Endothelial cell (in vitro differentiated cells): ENCODE data around the gene CABLES1. TPM values are rescaled to one million over a fixed set of nuclear protein-coding genes. Genes with fewer than 3 reads are reported as not detected.
A peak's percentile ranks its signal among the peaks of the same experiment; 100 is the strongest.

Experiments
- DNase-seq: peaks from one replicate; pipeline ENCODE4 v3.0.0; 2021; ENCODE audit warnings: low spot score
- H3K27ac Mint-ChIP-seq: one replicate; pipeline ENCODE4 v1.8.0; 2021; ENCODE audit warnings: mixed read lengths, inconsistent platforms; ENCODE audit not compliant: unreplicated experiment
- H3K27me3 Mint-ChIP-seq: one replicate; pipeline ENCODE4 v1.8.0; 2021; ENCODE audit warnings: mild to moderate bottlenecking, moderate library complexity, mixed read lengths, inconsistent platforms; ENCODE audit not compliant: unreplicated experiment
- H3K36me3 Mint-ChIP-seq: one replicate; pipeline ENCODE4 v1.8.0; 2021; ENCODE audit warnings: mild to moderate bottlenecking, low read depth, mixed read lengths, inconsistent platforms; ENCODE audit not compliant: unreplicated experiment
- H3K4me1 Mint-ChIP-seq: one replicate; pipeline ENCODE4 v1.8.0; 2021; ENCODE audit warnings: mild to moderate bottlenecking, mixed read lengths, inconsistent platforms; ENCODE audit not compliant: unreplicated experiment
- H3K4me3 Mint-ChIP-seq: one replicate; pipeline ENCODE4 v1.8.0; 2021; ENCODE audit warnings: mild to moderate bottlenecking, mixed read lengths, inconsistent platforms; ENCODE audit not compliant: unreplicated experiment
- H3K9me3 Mint-ChIP-seq: one replicate; pipeline ENCODE4 v1.8.0; 2021; ENCODE audit warnings: mixed read lengths, inconsistent platforms; ENCODE audit not compliant: unreplicated experiment
- total RNA-seq: library from RNA; stranded (reverse); fragmentation: NEBNext Ultra II Directional; extraction: Animal tissue kit (Norgen Biotek cat#: 25700); gene quantifications from one replicate; pipeline ENCODE4 v1.2.1, GENCODE V29; 2021; ENCODE audit not compliant: unreplicated experiment
- TF ChIP-seq, protein P1 (sequence below): fragments of 200-600 bp; sonication (generic); IDR thresholded peaks from one replicate; pipeline ENCODE4 v1.5.0; 2021; ENCODE audit warnings: antibody characterized with exemption; ENCODE audit not compliant: unreplicated experiment

Gene CABLES1
- total RNA-seq, 1 donor from 2014 or later: 24.9 TPM

DNA sequence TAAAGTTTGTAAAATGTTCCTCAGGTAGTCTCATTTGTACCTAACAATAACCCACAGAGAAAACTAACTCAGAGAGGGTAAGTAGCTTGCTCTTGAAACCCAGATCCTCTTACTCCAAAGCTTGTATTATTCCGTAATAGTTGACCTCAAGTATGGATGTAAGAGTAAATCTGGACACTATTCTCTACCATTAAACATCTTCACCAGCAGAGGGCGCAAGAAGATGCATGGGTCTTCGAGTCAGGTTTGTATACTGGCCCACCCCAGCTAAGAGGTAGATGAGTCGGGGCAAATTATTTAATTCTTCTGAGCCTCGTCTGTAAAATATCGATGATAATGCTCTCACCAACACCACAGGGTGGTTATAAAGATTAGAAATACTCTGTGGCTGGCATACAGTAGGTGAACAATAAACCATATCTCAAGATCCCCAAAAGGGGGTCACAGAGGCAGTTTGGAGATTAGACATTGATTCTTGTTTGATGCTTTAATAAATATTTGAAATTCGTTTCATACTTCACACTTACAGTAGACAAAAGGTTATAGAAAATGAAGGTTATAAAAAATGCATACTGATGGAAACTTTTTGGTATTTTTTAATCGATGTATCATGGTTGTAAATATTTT is 3.5 kb upstream of the CABLES1 start:
- peaks cover 2% of the 10 kb centered on the region for H3K27me3 Mint-ChIP-seq
- H3K27ac Mint-ChIP-seq: no peak overlapping the region

DNA sequence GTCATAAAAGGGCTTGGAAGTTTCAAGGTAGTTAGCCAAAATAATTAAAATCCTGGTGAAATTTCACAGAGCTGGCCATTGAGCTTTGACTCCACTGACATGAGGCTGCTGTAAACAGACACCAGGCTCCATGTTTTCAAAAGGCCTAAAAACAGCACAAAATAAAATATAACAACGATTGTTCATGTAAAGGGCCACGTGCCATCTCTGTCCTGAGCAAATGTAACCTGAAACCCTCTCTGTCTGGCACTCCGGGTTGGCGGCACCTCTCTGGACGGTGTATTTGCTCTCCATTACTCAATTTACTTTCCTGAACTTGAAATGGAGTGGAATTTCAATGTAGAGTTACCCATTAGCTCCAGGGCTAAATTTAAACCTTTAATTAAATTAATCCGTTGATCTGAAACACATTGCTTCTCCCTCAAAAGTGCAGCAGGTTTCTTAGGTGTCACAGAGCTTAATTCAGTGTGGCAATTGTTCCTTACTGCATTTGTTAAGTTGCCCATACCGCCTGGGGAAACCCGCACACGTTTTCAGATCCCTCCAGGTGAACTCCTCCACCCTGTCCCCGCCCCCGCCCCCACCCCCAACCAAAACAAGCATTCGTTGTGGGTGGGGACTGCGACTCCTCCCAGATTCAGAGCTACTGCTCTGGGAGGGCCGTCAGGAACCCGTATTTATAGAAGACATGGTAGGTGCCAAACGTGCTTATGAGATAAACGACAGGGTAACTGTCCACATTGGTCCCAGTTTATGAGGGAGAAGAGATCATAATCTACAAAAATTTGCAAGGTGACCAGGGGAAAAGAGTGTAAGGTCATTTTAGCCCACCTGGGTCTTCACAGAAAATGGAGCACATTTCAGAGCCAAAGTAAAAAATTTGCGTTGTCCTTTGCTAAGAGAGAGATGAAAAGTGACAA is 1.2 kb upstream of the CABLES1 start:
- DNase-seq: no peak
- TF ChIP-seq, protein P1, sequence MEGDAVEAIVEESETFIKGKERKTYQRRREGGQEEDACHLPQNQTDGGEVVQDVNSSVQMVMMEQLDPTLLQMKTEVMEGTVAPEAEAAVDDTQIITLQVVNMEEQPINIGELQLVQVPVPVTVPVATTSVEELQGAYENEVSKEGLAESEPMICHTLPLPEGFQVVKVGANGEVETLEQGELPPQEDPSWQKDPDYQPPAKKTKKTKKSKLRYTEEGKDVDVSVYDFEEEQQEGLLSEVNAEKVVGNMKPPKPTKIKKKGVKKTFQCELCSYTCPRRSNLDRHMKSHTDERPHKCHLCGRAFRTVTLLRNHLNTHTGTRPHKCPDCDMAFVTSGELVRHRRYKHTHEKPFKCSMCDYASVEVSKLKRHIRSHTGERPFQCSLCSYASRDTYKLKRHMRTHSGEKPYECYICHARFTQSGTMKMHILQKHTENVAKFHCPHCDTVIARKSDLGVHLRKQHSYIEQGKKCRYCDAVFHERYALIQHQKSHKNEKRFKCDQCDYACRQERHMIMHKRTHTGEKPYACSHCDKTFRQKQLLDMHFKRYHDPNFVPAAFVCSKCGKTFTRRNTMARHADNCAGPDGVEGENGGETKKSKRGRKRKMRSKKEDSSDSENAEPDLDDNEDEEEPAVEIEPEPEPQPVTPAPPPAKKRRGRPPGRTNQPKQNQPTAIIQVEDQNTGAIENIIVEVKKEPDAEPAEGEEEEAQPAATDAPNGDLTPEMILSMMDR: no peak
- H3K9me3 Mint-ChIP-seq: no peaks in the 10 kb centered on the region
- peaks cover 4% of the 10 kb centered on the region for H3K36me3 Mint-ChIP-seq
- H3K4me1 Mint-ChIP-seq: peaks cover 40% of the 10 kb centered on the region
- peak overlapping the region; percentile 42 for H3K27ac Mint-ChIP-seq
- H3K4me3 Mint-ChIP-seq: peak overlapping the region; percentile 87
- peaks cover 7% of the 10 kb centered on the region for H3K27me3 Mint-ChIP-seq

More for the DNA sequence above, 3.5 kb upstream of the CABLES1 start:
- no peaks in the 10 kb centered on the region for H3K36me3 Mint-ChIP-seq
- no peaks in the 10 kb centered on the region for H3K9me3 Mint-ChIP-seq
- TF ChIP-seq, protein P1: peak; percentile 95
- no peak overlapping the region for H3K4me3 Mint-ChIP-seq
- H3K4me1 Mint-ChIP-seq: peaks cover 18% of the 10 kb centered on the region
- peak; percentile 73 for DNase-seq

DNA sequence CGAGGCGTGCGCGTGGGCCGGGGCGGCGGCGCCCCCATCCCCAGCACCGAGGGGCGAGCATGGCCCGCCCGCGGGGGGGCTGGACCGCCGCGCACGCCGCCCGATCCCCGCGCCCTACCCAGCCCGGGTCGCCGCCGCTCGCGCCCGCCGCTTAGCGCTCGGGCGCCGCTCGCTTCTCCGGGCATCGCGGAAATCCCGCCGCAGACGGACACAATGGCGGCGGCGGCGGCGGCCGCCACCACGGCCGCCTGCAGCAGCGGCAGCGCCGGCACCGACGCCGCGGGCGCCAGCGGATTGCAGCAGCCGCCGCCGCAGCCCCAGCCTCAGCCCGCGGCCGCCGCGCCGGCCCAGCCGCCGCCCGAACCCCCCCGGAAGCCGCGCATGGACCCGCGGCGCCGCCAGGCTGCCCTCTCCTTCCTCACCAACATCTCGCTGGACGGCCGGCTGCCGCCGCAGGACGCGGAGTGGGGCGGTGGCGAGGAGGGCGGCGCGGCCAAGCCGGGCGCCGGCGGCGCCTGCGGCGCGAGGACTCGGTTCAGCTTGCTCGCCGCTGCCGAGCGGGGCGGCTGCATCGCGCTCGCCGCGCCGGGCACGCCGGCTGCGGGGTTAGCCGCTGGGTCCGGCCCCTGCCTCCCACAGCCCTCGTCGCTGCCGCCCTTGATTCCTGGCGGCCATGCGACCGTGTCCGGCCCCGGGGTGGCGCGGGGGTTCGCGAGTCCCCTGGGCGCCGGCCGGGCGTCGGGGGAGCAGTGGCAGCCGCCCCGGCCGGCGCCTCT is 453 bp downstream of the CABLES1 start:
- Mint-ChIP-seq H3K4me1 (peaks cover 36% of the 10 kb centered on the region), H3K9me3 (no peaks in the 10 kb centered on the region), H3K4me3 (no peak overlapping the region), H3K36me3 (peaks cover 6% of the 10 kb centered on the region), H3K27ac (no peak overlapping the region), H3K27me3 (peaks cover 7% of the 10 kb centered on the region)
- TF ChIP-seq, protein P1: no peak
- DNase-seq: peak; percentile 57

DNA sequence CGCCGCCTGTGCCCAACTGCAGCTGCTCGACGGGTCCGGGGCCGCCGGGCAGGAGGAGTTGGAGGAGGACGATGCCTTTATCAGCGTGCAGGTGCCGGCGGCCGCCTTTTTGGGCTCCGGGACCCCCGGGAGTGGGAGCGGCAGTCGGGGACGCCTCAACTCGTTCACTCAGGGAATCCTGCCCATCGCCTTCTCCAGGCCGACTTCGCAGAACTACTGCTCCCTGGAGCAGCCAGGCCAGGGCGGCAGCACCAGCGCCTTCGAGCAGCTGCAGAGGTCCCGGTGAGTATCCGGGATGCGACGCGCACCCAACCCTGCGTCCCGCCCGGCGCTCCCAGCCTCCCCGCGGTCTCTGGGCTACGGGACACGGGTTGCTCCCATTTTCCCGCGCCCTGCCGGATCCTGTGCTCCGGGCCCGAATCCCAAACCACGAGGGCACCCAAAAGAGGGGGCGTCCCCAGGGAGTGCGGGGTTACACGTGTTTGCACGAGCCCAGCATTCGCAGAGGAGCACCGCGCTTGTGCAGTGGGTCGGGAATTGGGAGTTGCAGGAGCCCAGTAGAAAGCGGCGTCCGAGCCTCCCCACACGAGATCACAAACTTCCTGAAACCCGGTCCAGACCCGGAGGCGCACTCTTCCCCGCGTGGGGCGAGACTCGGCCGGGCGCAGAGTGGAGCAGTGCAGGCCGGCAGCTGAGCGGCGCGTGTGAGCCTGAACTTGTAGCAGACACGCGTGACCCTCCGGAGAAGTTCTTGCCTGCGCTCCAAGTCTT is 1.2 kb downstream of the CABLES1 start:
- H3K27ac Mint-ChIP-seq: peak overlapping the region; percentile 64
- peak overlapping the region; percentile 95 for H3K4me3 Mint-ChIP-seq
- peaks cover 37% of the 10 kb centered on the region for H3K4me1 Mint-ChIP-seq
- TF ChIP-seq, protein P1: no peak
- no peaks in the 10 kb centered on the region for H3K9me3 Mint-ChIP-seq
- H3K36me3 Mint-ChIP-seq: peaks cover 6% of the 10 kb centered on the region
- peaks cover 7% of the 10 kb centered on the region for H3K27me3 Mint-ChIP-seq
- peak; percentile 43 for DNase-seq
